HG03108 (cell line): ENCODE measurements around the gene DIO3.

ENCODE experiments used
- ATAC-seq: cut with Tn5 transposase; IDR thresholded peaks from one replicate; pipeline ENCODE4 v1.9.1; 2021; ENCODE audit warnings: moderate library complexity; ENCODE audit not compliant: unreplicated experiment

DIO3 gene

DNA sequence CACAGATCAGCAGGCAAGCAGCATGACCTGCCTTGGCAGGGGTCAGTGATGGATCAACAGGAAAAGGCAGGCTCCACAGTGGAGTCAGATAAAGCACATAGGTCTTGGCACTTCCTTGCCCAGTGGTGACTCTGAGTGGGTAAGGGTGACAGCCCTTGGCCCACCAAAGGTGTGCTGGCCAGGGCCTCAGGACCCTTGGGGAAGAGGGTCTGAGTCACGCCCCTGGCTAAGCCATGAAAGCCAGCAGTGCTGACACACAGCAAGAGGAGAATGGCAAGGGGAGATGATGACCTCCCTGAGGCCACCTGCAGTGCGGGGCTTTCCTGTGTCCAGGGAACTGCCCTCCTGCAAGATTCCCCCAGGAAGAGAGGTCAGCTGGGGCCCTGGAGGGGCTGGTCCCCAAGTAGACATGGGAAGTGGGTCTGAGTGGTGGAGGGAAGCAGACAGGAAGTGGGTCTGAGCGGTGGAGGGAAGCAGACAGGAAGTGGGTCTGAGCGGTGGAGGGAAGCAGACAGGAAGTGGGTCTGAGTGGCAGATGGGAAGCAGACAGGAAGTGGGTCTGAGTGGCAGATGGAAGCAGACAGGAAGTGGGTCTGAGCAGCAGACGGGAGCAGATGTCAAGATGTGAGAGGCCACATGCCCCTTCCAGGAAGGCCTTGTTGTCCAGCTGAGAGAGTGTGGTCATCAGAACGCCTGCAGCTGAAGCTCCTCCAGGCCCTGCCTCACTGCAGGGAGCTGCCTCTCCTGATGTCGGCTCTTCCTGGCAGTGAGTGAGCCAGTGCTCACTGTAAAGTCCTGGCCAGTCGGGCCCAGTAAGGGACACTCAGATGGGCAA lies 34.8 kb downstream of the DIO3 start:
- ATAC-seq, result no peak

DNA sequence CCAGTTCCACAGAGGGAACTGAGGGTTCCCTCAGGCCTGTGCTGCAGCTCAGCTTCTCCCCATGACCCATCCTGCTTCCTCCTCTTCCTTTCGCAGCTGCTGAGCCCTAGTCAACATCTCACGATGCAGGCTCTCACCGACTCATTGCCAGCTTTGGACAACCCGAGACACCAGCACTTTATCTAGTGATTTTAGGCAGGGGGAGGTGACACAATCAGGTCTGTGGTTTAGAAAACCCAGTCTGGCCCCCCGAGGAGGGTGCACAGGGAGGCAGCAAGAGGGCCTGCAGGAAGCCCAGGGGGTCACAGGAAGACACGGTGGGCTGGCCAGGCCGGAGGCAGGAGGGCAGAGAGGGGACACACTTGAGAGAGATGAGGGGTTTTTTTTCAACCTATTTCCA lies 35.4 kb downstream of the DIO3 start:
- no peak for ATAC-seq

DNA sequence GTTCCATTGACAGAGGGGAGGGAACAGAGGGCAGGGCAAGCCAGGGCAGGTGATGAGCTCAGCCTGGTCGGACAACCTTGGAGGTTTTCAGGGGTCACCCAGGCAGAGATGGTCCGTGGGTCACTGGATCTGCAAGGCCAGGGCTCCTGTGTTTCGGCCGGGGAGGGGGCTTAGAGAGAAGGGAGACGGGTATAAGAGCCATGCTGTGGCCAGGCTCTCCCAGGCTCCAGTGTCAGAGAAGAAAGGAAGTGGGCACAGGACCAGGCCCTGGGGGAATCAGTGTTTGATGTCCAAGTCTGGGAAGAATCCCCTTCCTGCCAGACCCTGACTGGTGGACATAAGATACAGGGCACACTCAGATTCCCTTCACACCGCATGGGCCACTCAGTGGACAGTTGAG lies 36.9 kb downstream of the DIO3 start:
- no peak for ATAC-seq

DNA sequence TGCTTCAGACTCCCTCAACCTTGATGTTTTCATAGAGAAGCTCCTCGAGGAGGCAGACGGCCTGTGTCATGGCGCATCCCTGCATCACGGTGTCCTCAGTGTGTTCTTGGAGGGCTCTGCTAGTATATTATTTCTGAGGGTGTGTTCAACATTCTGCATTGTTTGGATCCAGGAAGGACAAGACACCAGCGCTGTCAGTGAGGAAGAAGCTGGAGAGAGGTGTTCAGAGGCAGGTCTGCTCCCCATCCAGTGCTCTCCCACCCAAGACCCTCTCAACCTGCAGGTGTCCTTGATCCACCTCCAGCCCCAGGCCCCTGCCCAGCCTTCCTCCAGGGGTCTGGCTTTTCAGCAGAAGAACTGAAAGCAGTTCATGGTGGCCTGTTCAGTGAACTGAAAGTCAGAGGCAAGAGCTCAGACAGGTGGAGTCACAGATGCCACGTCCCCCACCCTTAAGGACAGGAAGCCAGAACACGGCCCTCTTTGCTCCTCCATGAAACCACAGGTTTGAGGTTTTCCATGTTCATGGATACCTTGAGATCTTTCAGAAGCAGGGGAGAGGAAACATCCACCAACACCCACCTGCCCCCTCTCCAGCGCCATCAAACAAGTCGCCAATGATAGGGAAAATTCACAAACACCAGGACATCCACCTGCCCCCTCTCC lies 37.4 kb downstream of the DIO3 start:
- ATAC-seq, result no peak

DNA sequence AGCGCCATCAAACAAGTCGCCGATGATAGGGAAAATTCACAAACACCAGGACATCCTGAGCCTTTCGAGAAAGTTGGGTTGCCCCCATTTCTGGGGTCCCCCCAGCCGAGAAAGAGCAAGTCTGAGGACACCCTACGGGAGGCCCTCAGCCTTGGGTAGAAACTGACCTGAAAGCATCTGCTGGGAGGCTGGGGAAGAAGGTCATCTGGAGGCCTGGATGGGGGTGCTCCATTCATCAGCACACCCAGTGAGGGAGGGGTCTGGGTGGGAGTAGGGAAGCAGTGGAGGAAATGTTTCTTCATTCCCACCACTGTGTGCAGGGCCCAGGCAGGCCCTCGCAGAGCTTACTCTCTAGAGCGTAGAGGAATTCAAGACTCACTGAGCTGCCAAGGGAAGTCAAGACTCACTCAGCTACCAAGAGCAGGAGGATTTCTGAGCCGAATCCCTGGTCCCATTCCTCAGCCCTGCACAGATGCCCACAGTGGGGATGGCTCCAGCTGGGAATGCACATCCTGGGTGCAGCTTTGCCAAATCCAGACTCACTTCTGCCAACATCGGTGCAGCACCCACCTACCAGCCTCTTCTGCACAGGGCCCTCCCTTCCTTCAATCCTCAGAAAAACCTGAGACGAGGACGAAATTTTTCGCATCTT lies 38.1 kb downstream of the DIO3 start:
- ATAC-seq, result no peak

DNA sequence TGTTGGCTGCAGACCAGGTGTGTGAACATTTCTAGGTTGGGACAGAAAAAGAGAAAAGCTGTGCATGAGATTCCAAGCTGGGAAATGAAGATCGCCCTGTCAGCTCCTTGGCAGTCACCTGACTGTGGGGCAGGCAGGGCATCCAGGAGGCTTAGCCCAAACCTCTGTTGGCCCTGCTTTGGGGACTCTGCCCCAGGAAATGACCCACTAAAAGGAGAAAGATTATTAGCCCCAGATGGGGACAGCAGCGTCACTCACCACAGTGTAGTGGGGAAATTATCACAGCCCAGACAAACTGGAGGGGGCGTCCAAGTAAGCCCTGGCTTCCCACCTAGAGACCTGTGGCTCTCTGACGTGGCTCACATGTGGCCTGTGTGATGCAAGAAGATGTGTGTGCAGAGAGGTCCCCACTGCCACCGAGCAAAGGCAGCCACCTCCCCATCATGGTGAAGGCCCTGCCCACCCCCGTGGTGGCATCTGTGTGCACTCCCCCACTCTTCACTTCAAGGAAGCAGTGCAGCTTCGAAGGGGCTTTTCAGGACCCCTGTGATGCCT lies 39.1 kb downstream of the DIO3 start:
- no peak for ATAC-seq

DNA sequence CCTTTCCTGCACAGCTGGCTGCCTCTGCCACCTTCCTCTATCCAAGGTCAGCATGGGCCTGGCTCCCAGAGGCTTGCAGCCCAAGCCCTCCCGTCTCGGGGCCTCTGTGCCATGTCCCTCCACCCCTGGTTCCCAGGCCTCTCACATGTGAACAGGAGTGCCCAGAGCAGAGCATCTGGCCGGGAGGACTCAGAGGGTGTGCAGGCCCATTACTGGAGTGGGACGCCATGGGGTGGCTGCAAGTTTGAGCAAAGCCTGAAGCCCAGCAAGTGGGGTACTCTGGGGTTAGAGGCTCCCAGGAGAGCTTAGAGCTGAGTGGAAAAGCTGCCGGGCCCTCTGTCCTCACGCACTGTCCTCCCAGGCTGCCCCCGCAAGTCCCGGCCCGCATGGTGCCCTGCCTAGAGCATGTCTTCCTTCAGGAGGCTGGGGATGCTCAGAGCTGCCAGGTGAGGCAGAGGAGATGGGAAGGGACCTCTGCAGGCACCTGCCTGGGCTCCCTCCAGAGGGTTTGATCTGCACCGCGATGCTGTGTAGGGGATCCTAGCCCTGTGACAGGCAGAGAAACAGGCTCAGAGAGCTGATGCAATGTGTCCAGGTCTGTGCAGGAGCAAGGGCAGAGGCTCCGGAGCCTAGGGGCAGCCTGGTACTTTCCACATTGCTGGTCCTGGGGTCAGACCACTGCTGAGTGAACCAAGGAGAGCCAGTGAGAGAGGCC lies 39.8 kb downstream of the DIO3 start:
- no peak for ATAC-seq

DNA sequence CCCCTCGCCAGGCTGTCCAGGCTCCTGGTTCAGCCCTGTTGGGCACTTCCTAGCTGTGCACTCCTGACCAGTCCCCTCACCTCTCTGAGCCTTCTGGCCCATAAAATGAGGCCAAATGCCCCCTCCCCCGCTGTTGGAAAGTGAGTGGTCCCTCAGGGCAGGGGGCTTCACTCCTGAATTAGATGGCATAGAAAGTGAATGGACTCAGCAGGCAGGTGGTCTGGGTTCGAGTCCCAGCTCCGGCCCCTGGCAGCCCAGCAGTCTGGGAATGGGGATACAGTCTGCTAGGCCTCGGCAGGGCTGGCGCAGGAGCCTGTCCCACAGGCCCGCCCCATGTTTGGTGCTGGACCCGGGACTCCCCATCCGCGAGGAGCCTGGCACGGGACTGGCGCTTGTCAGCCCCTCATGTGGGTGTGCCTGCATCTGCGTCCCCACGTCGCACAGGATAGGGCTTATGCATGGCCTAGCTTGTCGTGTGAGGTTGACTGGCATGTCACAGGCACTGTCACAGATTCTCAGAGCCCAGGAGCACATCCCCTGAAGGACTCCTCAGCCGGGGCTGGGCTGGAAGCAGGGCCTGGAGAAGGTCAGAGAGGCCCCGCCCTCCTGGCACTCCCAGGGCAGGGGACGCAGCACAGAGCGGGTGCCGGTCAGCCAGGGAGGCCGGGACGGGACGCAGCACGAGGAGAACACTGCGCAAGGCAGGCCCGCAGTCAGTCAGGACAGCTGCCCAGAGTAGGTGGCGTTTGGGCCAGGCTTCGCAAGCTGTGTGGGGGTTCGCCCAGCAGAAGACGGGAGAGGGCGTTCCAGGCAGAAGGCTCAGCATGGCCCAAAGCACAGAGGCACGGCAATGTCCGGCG lies 40.5 kb downstream of the DIO3 start:
- no peak for ATAC-seq

DNA sequence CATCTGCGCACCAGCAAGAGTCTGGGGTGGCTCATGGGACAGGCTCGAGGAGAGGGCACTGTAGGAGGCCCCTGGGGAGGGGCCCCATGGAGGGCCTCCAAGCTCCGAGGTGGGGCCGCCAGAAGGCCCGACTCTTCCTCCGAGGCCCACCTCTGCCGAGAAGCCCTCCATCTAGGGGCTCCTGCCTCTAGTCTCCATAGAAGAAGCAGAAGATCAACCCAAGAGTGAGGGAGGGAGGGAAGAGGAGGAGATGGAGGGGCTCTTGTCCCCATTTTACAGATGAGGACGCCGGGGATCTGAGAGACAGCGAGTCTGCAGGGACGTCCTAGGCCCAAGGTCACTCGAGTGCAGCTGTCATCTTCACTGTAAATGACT lies 41.2 kb downstream of the DIO3 start:
- no peak for ATAC-seq

DNA sequence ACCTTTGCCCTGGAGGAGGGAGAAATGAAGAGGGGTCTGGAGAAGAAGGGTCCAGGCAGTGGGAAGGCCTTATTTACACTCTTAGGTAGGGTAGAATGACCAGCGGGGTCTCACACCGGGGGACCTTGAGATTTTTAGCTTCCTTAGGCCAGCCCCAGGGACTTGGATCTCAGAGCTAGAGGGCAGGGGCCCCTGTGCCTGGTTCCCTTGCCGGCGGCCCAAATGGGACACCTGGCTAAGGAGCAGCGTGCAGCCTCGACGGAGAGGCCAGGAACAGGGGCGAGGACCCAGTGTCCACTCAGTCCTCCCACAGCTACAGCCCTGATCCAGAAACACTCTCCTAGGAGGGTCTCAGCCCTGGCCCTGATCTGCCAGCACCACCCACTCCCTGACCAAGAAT lies 41.8 kb downstream of the DIO3 start:
- no peak for ATAC-seq

DNA sequence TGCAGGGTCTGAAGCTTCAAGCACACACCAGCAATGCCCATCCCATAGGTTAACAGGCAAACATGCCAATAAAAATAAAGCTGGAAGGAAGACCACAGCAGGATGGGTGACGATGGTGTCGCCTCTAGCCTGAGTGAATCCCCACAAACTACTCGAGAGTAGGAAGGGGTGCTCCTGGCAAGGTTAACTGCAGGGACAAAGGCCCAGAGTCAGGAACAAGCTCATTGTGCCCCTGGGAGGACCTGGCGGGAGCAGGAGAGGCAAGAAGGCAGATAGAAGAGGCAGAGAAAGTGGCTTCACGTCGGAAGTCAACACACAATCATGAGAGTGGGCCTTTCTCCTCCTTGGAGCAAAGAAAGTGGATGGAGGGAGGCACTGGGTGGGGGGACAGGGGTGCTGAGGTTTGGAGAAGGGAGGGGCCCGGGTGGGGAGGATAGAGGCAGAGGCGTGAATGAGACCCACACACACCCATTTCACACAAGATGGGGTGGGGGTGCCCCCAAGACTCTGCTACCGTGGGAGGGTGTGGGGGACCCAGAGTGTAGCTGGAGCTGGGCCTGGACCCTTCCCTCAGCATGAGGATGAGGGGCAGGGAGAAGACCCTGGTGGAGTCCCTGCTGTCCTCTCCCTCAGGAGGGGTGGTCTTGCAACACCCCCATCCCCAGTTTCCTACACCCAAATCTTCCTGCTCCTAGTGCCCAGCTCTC lies 43.1 kb downstream of the DIO3 start:
- ATAC-seq, result no peak

DNA sequence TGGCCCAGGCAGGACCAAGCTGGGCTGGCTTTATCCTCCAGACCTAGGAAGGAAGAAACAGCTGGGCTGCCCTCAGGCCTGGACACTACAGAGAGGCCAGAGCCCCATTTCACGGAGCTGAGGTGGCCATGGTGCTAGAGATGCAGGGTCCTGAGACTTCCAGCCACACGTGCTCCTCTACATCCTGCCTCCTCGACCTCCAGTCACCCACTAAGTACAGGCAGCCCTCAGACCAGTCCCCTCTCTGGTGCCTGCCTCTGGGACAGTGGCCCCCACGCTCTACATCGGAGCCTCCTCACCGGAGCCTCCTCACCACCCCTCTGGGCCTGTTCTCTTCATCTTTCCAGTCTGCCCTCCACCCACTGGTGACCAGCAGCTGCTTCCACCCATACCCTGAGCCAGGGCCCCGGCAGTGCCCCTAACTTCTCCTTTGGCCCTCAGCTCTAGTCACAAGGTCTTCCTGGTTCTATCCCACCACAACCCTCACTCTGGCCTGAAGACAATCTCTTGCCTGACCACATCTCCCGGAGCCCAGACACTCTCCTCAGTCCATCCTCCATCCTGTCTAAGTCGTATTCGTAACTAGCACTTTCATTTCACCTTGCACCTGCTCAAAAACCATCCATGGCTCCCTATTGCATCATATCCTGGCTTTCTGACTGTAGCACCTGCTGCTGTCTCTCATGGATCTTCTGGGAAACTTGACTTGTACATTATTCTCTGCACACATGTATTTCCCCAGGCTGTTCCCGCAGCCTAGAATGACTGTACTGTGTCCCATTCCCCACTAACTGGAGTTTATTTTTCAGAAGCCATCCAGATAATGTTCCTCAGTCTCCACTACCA lies 43.9 kb downstream of the DIO3 start:
- ATAC-seq, result no peak

DNA sequence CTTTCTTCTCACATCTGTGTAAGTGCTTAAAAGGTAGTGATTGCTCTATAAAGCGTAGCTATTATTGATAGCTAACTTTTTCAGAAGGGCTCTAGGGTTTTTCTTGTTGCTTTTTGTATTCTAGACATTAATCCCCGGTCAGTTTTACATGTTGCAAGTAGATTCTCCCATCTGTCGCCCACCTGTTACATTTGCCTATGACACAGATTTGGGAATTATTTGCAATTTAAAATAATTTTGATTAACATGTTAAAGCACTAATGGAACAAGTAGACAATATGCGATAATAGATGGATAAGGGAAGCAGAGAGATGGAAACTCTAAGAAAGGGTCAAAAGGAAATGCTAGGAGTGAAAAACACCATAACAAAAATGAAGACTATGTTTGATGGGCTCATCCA lies 44.5 kb downstream of the DIO3 start:
- no peak for ATAC-seq
